Body of pancreas (tissue), 4 donors: Measurements from ENCODE around the gene EVA1A.

Experiments used
- CTCF ChIP-seq, 7 experiments: fragments of 450-650 bp in 4 of 7; fragments of 200-600 bp in 3 of 7; sonication (generic) in 3 of 7; IDR thresholded peaks; one replicate each; pipeline ENCODE4 v1.5.1; 2016 to 2019; ENCODE audit warnings: antibody characterized with exemption in 7 of 7
- POLR2A ChIP-seq, 3 donors: fragments of 450-650 bp; IDR thresholded peaks; one replicate each; pipeline ENCODE4 v1.6.1; 2016; ENCODE audit warnings: antibody characterized with exemption in 3 of 3, mild to moderate bottlenecking in 2 of 3

- no peak for TF ChIP-seq CTCF (IDR thresholded peaks at IDR 0.05)
- no peak for TF ChIP-seq POLR2A (IDR thresholded peaks at IDR 0.05)
Observed at GRCh38 chr2:75559680-75560021, 1.1 kb downstream of the EVA1A start.
